Measurements from ENCODE around the gene OOSP1.
"Not testable (repeated sequence)": the region's sequence is repeated elsewhere in the genome, so short reads cannot be mapped to it uniquely, and the experiment has no call there.

OOSP1 gene

DNA sequence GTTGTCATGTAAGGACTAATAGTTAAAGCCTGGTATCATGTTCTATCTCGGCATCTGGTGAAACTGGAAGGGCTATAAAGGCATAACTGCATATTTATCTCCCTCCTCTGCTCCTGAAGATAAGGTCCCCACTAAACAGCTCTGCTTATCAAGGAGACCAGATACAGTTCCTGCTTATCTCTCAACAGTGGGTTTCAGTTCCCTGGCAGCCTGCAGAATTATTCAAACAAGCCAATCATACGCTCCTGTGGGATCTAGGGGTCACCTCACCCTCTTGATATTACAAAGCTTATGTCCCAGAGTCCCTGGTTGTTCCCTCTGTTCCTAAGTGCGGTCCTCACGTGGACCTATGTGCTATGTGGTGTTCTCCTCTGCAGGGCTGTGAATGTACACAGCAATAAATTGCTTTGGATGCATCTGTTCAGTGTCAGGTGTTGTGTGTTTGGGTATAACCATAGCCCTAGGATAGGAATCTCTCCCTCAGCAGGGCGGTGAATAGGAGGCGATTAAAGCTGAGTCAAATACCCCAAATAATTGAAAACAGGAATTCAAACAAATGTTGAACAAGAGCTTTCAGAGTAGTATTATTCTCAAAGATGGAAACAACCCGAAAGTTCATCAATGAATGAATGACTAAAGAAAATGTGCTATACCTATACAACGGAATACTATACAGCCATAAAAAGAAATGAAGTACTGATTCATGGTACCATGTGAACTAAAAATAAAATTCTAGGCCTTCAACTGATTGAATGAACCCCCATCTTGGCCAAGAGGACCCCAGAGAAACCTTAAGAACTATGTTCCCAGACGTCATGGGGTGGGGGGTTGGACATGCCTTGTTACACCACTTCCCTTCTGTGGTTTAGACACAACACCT lies 22.5 kb downstream of the OOSP1 start:
- DNase-seq (ENCODE audit: low spot score): no peak

DNA sequence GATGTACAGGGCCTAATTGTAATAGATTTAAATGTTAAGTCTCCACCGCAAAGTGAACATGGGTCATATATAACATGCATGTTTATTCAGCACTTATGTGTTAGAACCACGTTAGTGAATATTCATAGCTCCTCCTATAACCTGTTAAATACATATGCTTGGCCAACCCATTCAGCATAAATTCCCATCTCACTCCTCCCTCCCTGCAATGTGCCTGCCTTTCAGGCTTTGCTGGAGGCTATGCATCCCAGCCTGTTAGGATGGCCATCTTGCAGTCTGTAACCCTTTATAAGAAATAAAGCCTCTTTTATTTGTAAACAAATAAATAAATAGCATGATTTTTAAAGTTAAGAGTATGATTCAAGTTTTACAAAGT lies 23.9 kb downstream of the OOSP1 start:
- DNase-seq (ENCODE audit: low spot score): no peak

- DNase-seq (ENCODE audit: low spot score): no peak
Observed at GRCh38 chr11:59963733-59964132, 25.5 kb downstream of the OOSP1 start, which contains the start of gene OOSP4A. Gene OOSP4A, plus strand, starts transcription at chr11:59964033. Its CDS starts 0 bp downstream, at chr11:59964033.

DNA sequence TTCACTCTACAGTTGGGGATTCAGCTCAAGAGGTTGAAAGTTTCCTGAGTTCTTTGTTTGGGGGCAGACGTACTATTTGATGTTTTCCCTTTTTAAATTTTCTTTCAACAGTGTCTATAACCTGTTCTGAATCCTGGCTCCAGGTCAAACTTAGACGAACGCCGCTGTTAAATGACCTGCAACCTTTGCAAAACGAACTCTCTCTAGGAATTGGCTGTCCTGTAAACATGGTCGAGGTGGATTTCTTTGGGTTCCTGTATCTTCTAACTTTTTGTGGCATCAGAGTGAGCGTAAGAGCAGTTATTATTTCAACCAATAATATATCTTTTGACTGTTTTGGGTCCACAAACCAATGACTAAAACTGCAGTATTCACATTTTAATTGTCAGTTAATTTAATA lies 27.2 kb downstream of the OOSP1 start:
- no peak for DNase-seq (ENCODE audit: low spot score)

DNA sequence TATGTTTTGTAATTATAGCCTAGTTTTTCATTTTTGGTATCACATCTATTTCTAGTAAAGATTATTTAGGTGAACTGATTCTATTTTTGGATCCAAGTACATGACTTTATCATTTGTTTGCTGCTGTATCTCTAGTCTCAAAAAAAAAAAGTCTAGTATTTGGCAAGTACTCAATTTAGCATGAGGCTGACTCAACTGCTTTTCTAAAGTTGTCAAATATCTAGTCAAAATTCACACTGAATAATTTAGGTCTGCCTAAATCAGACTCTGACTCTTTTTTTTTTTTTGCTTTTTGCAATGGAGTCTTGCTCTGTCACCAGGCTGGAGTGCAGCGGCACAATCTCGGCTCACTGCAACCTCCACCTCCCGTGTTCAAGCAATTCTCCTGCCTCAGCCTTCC lies 28.0 kb downstream of the OOSP1 start:
- no peak for DNase-seq (ENCODE audit: low spot score)

DNA sequence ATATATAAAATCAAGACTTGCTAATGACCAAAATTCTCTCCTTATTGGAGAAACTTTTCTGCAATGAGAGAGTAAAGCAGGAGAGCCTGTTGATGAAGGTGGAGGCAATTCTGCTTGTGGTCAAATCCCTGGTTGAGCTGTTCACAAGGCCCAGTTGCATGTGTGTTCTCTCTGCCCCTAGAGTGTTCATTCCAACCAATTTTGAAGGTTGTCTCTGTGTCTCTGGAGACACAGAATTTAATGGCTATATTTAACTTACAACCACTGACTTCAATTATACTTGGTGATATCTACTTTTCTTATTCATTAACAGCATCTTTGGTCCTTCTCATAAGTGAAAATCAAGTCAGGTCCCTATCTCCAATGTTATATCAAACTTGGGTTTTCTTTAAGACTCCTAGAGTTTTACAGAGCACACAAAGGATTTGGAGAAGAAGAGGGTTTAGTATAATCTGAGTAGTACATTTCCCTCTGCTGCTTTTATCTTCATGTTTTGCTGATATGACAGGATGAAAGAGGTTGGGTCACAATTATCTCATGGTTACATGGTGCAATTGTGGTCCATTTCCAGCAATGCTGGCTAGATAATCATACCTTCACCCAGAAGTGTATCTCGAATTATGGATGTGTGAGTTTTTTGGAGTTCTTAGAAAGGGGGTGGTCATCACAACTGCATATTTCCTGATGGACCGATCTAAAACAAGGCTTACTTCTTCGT lies 29.6 kb downstream of the OOSP1 start:
- no peak for DNase-seq (ENCODE audit: low spot score)

GRCh38 chr11:59968395-59968783 lies 30.2 kb downstream of the OOSP1 start:
- DNase-seq (ENCODE audit: low spot score): no peak

DNA sequence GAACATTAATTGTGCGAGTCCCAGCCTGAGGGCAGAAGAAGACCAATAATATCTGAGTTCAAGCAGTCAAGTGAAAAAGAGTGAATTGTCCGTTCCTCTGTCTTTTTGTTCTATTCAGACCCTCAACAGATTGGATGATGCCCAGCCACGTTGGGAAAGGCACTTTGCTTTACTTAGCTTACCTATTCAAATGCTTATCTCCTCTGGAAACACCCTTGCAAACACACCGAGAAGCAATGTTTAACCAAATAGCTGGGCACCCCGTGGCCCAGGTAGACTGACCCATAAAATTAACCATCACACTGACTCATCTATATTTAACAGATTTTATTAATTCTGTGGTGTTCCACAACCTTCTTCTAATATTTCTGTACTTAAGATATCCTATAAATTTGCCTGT lies 34.9 kb downstream of the OOSP1 start:
- DNase-seq (ENCODE audit: low spot score): no peak

- no peak for DNase-seq (ENCODE audit: low spot score)
Observed at GRCh38 chr11:59981106-59981770, 43.0 kb downstream of the OOSP1 start.

DNA sequence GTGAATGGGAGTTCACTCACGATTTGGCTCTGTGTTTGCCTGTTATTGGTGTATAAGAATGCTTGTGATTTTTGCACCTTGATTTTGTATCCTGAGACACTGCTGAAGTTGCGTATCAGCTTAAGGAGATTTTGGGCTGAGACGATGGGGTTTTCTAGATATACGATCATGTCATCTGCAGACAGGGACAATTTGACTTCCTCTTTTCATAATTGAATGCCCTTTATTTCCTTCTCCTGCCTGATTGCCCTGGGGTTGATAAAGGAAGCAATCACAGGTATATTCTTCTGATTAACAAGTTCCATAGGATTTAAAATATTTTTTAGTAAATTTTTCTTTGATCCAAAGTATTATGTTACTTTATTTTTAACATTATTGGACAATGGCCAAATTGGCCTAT lies 43.8 kb downstream of the OOSP1 start:
- DNase-seq (ENCODE audit: low spot score): not testable (repeated sequence)

GRCh38 chr11:59983212-59983611 lies 45.0 kb downstream of the OOSP1 start:
- DNase-seq (ENCODE audit: low spot score): no peak

GRCh38 chr11:59984368-59984767 lies 46.1 kb downstream of the OOSP1 start:
- no peak for DNase-seq (ENCODE audit: low spot score)

DNA sequence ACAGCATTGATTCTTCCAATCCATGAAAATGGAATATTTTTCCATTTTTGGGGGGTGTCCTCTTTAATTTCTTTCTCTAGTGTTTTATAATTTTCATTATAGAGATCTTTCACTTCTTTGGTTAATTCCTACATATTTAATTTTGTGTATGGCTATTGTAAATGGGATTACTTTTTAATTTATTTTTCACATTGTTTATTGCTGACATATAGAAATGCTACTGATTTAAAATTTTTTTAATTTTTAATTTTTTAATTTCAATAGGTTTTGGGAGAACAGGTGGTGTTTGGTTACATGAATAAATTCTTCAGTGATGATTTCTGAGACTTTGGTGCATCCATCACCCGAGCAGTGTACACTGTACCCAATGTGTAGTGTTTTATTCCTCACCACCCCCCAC lies 52.2 kb downstream of the OOSP1 start:
- no peak for DNase-seq (ENCODE audit: low spot score)

- no peak for DNase-seq (ENCODE audit: low spot score)
Observed at GRCh38 chr11:59992425-59992824, 54.2 kb downstream of the OOSP1 start.

- DNase-seq (ENCODE audit: low spot score): no peak
Observed at GRCh38 chr11:59997800-59998199, 59.6 kb downstream of the OOSP1 start.

- no peak for DNase-seq (ENCODE audit: low spot score)
Observed at GRCh38 chr11:59999691-60000090, 61.5 kb downstream of the OOSP1 start.

GRCh38 chr11:60003729-60004128 lies 65.5 kb downstream of the OOSP1 start:
- DNase-seq (ENCODE audit: low spot score): no peak

DNA sequence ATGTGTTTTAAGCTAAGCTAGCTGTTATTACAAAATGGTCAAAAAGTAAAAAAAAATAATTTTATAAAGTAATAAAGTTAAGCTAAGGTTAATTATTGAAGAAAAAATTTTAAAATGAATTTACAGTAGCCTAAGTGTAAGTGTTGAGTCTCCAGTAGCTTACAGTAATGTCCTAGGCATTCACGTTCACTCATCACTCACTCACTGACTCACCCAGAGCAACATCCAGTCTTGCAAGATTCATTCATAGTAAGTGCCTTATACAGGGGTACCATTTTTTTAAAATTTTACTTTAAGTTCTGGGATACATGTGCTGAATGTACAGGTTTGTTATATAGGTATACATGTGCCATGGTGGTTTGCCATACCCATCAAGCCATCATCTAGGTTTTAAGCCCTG lies 67.1 kb downstream of the OOSP1 start:
- no peak for DNase-seq (ENCODE audit: low spot score)
